Right hindlimb (tissue), 1 donor: ENCODE results near the gene SPTBN1.

Experiments
- DNase-seq: peaks from one replicate; pipeline ENCODE4 v3.0.0-alpha.2; 2018

Gene SPTBN1

DNA sequence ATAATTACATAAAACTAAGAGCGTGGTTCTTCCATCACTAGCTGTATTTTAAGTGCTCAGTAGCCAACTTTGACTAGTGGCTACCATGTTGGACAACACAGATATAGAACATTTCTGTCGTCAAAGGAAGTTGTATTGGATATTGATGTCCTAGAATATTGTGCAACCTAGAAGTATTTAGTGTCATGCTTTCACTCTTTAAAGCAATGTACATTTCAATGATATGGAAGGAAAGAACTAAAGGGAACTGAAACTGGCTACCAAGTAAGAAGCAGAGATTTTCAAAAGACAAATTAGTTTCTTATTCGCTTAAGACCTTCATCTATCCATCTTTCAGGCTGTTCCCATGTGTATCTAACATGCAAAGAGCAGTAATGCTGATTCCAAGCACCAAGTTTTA is 182.0 kb downstream of the SPTBN1 start:
- no peak for DNase-seq

GRCh38 chr2:54638774-54639187 is 182.7 kb downstream of the SPTBN1 start:
- no peak for DNase-seq

DNA sequence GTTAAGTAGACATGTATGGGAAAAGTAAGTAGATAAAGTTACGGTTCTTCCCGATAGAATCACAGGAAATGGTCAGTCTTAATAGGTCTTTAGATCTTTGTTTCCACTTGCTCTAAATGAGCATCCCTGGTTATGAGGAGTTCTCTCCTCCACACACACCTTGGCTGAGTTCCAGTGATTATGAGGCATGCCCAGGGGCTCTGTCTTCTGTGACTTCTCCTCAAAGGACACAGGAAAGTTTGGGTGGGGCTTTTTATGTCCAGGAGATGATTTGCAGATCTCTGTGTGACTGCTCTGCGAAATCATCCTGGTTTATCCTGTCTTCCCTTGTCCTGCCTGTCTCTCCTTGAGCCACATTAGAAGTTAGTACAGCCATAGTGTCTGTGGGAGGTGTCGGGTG is 183.5 kb downstream of the SPTBN1 start:
- DNase-seq: no peak

DNA sequence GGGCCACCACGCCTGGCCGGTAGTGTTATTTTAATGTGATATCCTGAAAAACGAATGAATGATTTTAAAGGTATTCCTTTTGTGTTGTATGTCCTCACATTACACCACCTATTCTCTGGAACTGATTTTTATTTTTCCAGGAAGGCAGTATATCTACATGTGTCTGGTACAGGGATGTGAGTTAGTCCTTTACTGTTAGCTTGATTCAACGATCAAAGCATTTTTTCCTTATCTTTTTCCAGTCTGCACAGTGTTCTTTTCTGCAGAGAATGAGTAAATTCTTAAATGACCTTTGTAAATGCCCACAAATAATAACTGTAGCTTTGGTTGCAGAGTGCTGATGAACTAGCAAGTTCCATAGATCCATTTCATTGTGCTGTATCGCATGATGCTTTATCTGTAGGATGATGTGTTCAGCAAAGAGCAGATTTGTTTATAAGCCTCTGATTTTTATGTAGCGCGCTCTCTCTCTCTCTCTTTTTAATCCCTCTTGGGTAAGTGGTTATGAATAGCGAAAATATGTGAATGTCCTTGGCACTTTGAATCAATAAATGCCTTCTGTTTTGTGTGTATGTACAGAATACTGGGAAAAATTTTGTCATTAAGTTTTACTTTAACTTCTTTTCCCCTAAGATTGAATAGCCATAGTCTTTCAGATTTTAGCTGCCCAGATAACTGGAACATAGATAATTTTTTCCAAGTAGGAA is 184.9 kb downstream of the SPTBN1 start:
- no peak for DNase-seq

DNA sequence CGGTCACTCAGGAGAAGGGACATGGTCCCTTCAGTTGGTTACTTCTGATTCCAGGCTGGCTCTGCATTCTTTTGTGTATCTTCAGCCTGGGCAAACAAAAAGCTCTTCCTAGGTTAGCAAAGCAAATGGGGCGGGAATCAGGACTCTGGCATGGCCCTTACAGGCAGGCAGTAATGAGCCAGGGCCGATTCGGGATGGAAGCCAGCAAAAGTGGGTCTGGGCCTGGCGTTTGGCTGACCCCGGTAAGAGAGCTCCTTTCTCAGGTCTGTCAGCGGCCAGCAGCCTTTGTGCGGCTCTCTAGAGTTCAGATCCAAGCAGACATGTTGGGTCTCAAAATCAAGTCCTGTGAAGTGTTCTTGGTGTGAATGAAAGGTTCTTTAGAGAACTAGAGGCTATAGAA is 185.9 kb downstream of the SPTBN1 start:
- DNase-seq: no peak

DNA sequence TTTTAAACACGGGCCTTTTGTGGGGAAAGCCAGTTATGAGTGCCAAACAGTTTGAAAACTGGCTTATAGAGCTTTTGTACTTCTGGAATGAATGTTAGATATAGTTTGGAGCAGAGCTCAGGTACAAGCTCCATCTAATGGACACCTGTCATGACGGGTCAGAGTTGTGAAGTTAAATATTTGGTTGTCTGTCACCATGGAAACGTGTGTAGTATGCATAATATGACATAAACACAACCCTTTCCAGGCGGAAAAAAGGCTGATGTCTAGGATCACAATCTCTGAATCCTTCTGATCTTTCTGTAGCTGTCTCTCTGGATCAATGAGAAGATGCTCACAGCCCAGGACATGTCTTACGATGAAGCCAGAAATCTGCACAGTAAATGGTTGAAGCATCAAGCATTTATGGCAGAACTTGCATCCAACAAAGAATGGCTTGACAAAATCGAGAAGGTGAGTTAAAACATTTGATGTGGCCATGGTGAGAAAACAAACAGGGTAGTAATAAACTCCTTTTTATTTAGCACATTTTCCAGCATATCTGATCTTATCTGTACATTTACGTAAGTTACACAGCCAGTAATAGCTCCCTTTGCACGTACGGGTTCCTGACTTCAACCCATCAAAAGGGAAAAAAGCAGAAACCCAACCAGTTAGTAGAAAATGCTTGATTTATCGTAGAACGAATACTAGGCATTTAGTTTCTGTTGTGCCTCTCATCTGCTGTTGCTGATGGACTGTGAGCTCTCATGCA is 186.7 kb downstream of the SPTBN1 start:
- DNase-seq: no peak

DNA sequence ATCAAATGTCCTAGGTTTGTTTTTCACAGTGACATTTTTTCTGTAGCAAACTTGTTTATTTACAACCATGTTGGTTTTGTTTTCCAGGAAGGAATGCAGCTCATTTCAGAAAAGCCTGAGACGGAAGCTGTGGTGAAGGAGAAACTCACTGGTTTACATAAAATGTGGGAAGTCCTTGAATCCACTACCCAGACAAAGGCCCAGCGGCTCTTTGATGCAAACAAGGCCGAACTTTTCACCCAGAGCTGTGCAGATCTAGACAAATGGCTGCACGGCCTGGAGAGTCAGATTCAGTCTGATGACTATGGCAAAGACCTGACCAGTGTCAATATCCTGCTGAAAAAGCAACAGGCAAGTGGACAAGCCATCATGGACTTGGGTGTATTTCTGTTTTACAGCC is 188.1 kb downstream of the SPTBN1 start:
- DNase-seq: no peak

DNA sequence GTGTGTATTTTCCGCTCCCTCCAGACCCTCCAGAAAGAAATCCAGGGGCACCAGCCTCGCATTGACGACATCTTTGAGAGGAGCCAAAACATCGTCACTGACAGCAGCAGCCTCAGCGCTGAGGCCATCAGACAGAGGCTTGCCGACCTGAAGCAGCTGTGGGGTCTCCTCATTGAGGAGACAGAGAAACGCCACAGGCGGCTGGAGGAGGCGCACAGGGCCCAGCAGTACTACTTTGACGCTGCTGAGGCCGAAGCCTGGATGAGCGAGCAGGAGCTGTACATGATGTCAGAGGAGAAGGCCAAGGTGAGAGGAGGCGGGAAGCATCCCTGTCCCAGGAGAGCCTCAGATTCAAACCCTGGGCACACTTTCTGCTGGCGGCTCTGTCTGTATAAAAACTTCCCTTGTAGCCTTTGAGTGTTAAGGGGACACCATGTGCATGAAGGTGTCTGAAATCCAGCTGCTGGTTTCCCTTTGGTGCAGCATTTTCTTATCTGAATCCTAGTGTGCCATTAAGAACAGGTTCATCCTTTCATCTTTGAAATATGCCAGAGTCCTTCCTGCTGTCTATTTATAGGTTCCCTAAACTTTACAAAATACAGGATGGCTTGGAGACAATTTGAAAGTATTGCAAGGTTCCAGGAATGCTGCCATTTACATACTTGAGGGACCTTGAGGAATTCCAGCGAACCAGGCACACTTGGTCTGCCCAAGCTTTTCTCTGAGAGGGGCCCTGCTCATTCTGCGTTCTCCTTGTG is 190.2 kb downstream of the SPTBN1 start:
- DNase-seq: no peak

DNA sequence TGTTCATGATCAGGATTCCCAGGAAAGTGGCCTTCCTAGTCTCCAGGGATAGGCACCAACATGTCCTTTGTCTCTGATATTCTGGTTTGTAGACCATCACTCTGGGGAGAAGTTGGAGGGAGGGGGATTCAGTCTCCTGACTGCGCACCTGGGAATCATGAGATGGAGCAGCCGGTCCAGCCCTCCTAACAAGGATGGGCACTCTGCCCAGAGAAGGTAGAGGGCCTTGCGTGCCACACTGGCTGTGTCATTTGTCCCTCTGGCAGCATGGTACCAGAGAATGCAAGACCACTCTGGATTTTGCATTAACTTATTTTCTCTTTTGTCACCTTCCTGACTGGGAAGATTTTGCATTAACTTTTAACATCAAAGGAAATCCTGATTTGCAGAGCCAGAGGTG is 192.1 kb downstream of the SPTBN1 start:
- no peak for DNase-seq

GRCh38 chr2:54649191-54649590 is 193.1 kb downstream of the SPTBN1 start:
- DNase-seq: no peak

DNA sequence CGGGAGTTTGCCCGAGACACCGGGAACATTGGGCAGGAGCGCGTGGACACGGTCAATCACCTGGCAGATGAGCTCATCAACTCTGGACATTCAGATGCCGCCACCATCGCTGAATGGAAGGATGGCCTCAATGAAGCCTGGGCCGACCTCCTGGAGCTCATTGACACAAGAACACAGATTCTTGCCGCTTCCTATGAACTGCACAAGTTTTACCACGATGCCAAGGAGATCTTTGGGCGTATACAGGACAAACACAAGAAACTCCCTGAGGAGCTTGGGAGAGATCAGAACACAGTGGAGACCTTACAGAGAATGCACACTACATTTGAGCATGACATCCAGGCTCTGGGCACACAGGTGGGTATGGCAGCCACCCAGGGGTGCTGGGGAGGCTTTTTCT is 193.5 kb downstream of the SPTBN1 start:
- DNase-seq: no peak

- DNase-seq: no peak
These were observed 194.5 kb downstream of the SPTBN1 start for GRCh38 chr2:54650612-54651011.

- no peak for DNase-seq
These were observed 195.2 kb downstream of the SPTBN1 start for GRCh38 chr2:54651291-54651690.

GRCh38 chr2:54652540-54652939 is 196.4 kb downstream of the SPTBN1 start:
- no peak for DNase-seq

- no peak for DNase-seq
These were observed 197.6 kb downstream of the SPTBN1 start for GRCh38 chr2:54653572-54654204.

GRCh38 chr2:54655046-54655809 is 199.1 kb downstream of the SPTBN1 start:
- DNase-seq: no peak

GRCh38 chr2:54656863-54657262 is 200.7 kb downstream of the SPTBN1 start:
- no peak for DNase-seq

- no peak for DNase-seq
These were observed 201.5 kb downstream of the SPTBN1 start for GRCh38 chr2:54657664-54658083.

DNA sequence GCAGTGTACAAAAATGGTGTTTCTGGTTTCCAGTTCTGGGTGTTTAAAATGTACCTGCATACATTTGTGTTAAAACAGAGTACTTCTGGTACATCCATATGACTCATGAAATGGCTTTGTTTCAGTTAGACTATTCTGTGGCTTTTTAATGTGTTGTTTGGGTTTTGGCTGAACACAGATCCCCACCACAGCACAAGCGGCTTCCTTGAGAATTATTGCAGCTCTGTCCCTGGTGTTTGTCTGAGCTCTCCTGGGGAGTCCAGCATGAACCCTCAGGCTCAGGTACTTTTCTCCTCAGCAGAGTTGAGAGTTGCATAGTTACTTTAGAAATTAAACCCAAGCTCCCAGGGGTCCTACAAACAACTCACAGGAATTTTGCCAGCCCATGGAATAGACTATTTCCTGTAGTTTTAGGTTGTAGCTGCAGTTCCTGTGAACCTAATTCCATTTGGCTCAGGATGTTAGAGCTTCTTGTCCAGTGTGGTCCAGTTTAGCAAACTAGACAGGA is 202.5 kb downstream of the SPTBN1 start:
- no peak for DNase-seq

DNA sequence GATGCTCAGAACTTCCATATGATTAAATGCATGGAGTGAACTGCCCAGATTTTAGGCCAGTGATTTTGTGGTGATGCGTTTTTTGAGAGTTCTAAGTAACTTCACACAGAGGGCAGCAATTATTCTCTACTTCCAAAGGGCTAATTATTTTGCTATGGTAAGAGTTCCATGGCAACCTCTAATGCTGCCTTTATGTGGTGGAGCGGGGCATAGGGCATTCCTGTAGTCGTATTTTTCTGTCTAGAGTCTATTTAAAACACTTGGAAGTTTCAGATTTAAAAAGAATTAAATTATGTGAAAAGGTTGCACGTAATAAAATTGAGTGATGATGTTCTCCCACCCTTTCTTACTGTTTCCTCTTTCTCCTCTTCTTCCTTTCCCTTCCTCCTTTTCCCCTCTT is 203.4 kb downstream of the SPTBN1 start:
- no peak for DNase-seq

GRCh38 chr2:54660752-54661151 is 204.6 kb downstream of the SPTBN1 start:
- DNase-seq: no peak

DNA sequence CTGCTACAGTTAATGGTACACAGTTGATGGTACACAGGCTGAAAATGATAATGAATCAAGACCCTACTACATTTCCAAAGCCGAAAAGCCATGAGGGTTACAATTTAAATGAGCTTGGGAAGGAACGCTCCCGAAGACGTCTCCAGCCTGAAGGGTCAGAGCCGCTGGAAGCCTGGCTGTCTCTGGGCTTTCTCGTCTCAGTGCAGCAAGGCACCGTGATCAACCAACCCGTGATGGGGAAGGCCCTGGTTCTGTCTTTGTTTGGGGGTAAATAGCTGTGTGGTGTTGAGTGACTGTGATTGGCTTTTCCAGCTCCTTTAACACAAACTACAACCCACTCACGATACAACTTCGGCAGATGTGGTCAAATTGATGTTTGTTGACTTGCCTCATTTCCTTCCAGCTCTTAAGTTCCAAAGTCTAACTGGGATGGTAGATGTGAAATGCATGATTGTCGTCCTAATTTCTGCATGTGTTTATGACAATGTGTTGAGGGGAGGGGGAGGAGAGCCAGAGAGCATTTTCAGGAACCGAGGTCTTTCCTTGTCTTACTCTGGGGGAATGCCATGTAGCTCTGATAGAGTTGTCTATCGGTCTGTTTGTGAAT is 207.4 kb downstream of the SPTBN1 start:
- DNase-seq: no peak
